GM12872 (cell line): ENCODE data around the gene ATOSB.

Experiments used
- CTCF ChIP-seq: IDR thresholded peaks from 3 replicates; pipeline ENCODE4 v1.5.1; 2011; ENCODE audit warnings: low read depth, mild to moderate bottlenecking, low read length, moderate library complexity; ENCODE audit not compliant: insufficient read depth

ATOSB gene

GRCh38 chr9:35110327-35110761, 5.3 kb downstream of the ATOSB start:
- no peak for TF ChIP-seq CTCF

- no peak for TF ChIP-seq CTCF
Observed at GRCh38 chr9:35108946-35109575, 6.6 kb downstream of the ATOSB start.

- TF ChIP-seq CTCF: no peak
Observed at GRCh38 chr9:35108461-35108860, 7.2 kb downstream of the ATOSB start.

- TF ChIP-seq CTCF: no peak
Observed at GRCh38 chr9:35107297-35108290, 8.1 kb downstream of the ATOSB start.

GRCh38 chr9:35106343-35106730, 9.3 kb downstream of the ATOSB start:
- no peak for TF ChIP-seq CTCF

GRCh38 chr9:35105571-35106342, 9.9 kb downstream of the ATOSB start:
- TF ChIP-seq CTCF: no peak

GRCh38 chr9:35105126-35105525, 10.5 kb downstream of the ATOSB start:
- TF ChIP-seq CTCF: no peak
